G401.6 (cell line): ENCODE results near the gene BPGM.
"Not testable (repeated sequence)": the region's sequence is repeated elsewhere in the genome, so short reads cannot be mapped to it uniquely, and the experiment has no call there.

Source experiments
- FAIRE-seq: peaks from 2 replicates; lab custom pipeline; 2012; peaks lifted over from hg19 to GRCh38; lab: Jason Lieb, UNC

Gene BPGM

DNA sequence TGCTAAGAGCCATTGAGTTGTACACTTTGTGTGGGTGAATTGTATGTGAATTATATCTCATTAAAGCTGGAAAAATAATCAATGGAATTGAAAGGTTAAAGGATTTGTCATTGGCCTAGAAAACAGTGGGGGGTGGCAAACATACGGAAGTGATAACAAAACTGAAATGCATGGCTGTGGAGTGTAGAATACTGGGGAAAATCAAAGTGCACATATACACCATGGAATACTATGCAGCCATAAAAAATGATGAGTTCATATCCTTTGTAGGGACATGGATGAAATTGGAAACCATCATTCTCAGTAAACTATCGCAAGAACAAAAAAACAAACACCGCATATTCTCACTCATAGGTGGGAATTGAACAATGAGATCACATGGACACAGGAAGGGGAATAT is 18.4 kb downstream of the BPGM start:
- FAIRE-seq, result not testable (repeated sequence)

DNA sequence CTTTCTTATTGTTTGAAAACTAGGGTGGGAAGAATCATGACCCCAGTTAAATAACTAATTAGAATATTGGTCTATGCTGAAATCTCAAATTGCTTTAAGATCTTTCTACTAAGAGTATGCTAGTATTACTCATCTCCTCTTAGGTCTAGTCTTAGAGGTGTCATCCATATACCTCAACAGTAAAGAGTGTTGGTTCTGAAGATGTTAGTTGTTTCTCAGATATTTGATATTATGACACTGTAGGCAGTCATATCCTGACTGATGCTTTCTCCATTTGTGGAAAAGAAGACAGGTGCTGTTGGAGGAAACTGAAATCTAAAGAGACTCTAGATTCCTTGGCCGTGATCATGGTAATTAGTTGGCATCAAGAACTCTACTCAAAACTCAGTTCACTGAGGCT is 21.2 kb downstream of the BPGM start:
- FAIRE-seq, result no peak

DNA sequence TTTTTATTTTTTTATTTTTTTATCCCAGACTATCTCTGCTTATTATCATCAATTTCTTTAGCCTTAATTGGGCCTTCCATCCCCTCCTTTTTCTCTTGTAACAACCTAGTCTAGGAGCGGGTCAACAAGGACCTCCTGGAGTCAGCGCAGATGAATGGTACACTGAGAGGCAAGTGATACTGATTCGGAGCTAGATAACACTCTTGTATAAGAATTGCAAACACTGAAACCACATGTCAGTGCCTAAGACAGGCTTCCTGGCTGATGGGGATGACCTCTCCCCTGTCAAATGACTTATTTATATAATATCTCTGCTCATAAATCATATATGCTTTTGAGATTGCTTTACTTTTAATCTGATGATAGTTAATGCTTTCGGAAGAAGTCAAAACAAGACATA is 22.7 kb downstream of the BPGM start:
- no peak for FAIRE-seq

DNA sequence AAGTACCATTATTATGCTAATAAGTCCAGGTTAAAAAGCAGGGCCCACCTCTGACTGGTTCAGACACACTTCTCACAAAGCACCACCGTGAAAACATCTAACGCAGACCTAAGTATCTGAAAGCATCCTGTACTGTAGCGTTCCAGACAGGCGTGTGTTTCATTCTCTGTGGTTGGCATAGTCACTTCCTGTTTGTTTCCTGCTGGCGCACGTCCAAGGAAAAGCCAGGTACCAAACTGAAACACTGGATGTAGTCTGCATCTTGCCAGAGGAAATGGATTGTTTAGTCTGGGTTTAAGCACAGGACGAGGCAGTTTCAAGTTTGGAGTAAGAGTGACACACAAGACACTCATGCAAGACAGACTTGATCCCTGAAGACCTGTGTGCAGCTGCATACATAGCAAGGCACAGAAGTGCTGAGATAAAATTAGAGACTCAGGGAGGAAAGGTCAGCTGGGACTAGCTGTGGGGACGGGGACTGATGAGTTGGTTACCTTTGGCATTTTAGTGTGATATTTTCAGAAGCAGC is 23.3 kb downstream of the BPGM start:
- FAIRE-seq, result no peak

DNA sequence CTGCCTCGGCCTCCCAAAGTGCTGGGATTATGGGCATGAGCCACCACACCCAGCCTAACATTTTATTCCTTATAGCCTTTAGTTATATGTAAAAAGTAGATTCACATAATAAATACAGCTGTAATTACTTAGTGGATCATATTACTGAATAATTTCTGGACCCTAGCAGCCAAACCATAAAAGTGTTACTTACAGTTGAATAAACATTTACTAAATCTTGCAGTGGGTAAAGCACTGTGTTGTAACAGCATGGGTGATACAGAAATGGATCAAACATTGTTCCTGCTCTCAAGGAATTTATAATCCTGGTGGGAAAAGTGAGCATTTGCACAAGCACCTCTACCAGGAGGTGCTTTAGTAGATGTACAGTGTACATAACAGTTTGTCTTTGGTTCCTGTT is 25.0 kb downstream of the BPGM start:
- no peak for FAIRE-seq

DNA sequence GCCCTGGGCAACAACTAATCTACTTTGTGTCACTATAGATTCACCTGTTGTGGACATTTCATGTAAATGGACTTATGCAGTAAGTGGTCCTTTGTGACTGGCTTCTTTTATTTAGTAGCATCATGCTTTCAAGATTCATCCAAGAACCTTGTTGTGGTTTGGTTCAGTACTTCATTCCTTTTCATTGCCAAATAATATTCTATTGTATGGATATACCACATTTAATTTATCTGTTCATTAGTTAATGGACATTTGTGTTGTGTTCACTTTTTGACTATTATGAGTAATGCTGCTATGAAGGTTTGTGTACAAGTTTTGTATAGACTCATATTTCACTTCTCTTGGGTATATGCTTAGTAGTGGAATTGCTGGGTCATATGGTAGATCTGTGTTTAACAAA is 27.8 kb downstream of the BPGM start:
- FAIRE-seq, result no peak

DNA sequence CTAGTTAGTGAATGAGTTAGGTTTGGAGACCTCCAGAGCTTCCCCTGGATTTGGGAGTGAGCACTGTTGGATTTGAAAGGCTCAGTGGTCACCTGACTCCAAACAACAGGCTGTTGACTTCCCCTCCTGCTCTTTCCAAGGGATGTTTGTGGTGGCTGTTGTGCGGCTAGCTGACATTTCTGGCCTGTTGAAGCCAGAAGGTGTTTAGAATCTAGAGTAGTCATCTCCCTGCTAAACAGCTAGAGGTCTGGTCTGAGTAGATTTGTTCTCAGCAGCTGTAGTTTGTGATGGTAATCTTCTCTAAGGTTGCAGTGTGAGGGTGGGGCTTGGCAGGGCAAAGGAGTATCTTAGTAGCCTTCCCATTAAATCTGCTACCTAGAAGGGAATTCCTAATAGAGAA is 30.1 kb downstream of the BPGM start:
- no peak for FAIRE-seq

DNA sequence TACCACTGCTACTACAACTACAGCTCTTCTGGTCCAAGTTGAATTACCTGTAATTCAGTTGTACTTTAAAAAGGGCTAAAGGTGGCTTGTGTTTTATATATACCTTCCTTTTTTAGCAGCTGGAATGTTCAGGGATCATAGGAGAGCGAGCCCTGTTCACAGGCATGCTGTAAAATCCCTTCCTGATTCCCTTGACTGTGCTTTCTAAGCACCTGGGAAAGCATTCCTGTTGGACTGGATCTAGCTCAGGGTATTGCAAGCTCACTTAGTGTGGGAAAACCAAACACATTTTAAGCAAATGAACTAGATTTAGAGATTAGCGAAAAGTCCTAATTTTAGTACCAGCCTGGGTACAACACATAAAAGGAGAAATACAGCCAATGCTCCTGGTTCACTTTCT is 31.5 kb downstream of the BPGM start:
- FAIRE-seq, result no peak

DNA sequence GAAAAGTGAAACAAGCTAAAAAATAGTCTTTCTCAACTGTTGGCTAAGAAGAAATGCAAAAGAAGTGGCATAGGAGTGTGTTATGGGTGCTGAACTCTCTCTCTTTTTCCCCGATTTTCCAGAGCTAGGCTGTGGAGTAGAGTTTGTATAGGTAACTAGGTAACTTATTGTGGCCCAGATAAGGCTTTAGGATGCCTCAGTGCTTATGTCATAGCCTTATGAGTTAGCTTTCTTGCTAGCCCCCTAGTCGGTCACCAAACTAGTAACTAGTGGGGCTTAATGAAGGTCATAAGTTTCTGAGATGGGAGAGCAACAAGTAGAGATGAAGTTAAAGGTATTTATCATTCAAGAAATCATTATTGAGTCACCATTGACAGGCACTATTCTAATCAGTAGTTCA is 32.4 kb downstream of the BPGM start:
- no peak for FAIRE-seq

DNA sequence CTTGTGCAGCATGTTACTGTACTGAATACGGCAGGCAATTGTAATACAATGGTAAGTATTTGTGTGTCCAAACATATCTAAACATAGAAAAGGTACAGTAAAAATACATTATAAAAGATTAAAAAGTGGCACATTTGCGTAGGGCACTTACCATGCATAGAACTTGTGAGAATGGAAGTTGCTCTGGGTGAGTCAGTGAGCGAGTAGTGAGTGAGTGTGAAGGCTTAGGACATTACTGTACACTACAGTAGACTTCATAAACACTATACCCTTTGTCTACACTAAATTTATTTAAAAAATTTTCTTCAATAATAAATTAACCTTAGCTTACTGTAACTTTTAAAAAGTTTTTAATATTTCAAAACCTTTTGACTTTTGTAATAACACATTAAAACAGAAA is 37.5 kb downstream of the BPGM start:
- no peak for FAIRE-seq

DNA sequence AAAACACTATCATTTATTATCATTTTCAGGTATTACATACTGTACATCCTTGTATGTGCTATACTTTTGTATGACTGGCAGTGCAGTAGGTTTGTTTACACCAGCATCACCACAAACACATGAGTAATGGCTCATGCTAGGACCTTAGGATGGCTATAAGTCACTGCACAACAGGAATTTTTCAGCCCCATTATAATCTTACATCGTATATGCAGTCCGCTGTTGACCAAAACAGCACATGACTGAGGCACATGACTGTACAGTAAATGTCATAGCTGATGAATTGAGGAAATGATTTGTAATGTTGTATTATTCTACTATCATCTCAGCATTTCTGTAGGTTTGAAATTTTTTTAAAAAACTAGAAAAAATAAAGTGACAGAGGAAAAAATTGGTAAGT is 38.6 kb downstream of the BPGM start:
- no peak for FAIRE-seq

DNA sequence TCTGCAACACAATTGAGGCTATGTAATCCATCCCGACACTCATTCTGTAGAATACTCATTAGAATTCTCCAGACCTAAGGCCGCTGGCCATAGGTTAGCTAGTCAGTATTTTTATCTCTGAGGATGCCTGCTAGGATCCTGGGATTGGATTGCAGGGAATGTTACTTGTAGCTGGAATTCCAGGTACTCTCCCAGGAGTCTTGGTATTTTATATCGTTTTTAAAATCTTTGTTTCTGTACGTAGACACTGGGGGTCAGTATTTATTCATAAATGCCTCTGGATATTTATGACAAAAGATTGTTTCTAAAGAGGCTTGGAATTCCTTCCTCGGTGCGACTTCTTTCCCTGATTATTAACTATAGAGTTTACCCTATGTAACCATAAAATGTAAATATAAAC is 40.1 kb downstream of the BPGM start:
- FAIRE-seq, result no peak

DNA sequence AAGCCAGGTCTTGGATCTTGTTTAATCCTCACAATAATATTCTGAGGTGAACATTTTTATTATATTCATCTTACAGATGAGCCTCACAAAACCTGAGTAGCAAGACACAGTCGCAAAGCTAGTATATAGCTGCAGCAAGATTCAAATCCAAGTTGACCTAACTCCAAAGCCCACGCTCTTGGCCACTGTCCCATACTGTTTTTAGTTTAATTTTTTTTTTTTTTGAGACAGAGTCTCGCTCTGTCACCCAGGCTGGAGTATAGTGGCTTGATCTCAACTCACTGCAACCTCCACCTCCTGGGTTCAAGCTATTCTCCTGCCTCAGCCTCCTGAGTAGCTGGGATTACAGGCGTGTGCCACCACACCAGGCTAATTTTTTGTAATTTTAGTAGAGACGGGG is 42.9 kb downstream of the BPGM start:
- not testable (repeated sequence) for FAIRE-seq

DNA sequence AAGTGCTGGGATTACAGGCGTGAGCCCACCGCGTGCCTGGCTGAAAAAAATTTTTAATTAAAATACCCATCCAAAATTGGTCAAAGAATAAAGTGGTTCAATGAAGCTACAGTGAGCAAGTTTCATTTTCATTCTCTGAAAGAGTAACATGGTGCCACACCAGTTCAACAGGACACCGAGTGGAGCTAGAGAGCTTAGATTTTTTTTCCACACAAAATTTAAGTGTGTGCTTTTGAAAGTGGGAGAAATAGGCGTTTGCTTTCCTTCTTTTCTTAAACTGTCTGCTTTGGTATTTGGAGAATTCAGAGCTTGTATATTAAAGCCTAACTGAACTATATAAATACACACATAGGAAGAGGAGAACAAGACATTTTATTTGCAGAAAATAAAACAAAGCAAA is 43.4 kb downstream of the BPGM start:
- no peak for FAIRE-seq

DNA sequence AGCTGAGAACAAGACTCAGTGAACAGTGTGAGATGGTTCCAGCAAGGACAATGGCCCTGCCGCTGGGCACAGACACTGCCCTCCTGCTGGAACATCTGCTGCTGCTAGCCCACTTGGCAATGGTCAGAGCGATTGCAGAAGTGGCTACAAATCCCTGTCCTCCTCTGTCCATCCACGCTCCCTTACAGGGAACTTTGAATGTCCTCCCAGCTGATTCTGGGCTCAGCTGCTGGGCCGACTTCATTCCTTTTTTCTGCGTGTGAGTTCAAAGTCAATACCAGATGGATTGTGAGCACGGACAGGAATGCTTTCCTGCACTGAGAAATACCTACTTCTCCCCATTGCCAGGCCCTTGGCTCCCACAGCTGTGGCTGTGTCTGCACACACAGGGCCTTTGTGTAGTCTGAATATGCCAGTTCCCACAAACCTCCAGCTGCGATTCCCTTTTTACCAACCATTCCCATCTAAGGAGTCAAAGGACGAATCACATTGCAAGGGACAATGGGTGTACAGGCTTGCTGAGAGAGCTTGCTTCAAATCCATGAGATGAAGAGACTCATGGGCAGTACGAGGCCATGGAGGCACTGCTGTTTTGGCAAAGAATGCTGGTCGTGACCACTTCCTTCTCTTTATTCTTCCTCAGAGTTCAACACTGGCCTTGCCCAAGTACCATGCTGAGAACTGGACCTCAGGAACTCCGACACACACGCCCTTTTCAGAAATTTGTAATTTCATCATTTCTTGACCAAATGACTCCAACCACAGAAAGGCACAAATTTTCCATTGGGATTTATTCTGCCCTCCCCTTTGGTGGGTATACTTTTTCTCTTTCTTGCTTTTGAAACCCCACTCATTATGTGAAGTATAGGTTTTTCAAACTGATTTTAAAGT is 44.2 kb downstream of the BPGM start:
- no peak for FAIRE-seq

DNA sequence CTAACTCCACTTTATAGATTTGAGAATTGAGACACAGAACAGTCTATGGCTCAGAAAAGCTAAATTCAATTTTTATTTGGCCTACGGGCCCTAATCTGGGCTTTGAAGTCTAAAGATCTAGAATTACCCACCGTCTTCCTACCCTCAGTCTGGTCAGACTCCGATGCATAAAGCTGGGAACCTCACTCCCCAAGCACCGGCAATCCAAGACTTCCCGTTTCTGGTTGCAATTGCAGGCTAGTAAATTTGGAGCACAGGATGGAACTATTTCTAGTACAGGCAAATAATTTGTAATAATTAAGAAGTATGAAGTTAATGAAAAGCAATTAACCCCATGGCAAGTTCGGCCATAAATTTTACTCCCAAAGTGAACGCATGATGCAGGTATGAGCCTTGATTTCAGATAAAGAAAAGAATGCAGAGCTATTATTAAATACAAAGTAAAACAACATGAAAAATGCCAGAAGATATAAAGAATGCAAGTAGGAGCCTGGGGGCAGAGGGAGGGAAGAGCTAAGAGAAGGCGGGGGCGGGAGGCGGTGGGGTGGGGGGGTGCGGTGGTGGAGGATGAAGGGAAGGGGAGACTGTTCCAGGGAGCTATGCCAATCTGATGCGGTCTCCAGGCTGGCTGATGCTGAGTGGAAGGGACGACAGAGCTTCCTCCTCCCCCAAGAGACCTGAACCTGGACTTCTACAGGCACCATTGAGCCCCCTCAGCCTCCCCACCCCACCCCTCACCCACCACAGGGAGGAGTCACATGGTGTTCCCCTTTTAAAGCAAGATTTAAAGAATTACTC is 45.1 kb downstream of the BPGM start:
- no peak for FAIRE-seq

DNA sequence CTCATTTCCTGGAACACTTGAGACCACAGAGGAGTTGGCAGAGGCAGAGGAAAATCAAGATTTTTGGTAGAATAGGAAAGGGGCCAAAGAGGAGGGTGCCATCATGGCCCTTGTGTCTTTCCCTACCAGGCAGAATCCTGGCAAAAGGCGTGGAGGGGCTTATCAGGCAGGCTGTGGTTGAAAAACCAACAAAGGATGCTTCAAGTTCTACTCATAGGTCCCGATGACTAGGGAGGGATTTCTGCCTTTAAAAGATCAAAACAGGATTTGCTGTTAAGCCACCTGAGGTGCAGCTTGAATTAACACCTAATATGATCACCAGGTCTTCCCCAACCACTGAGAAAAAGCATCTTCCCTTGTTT is 45.7 kb downstream of the BPGM start:
- no peak for FAIRE-seq

DNA sequence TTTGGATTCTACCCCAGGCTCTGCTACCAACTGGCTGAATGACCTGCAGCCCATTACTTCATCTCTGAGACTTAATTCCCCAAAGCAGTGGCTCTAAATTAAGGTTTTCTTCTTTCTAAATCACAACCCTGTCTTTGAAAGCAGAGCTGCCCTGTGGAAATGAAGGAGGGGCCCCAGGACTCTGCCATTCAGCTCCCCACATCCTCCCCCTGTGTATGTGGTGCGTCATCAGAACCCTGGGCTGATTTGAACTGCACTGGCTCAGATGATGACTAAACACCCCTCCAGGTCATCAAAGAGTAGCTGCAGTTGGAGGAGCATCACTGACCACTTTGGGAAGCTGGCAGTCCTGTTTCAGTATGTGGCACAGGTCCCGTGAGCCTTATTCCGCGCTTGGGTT is 46.6 kb downstream of the BPGM start:
- no peak for FAIRE-seq

DNA sequence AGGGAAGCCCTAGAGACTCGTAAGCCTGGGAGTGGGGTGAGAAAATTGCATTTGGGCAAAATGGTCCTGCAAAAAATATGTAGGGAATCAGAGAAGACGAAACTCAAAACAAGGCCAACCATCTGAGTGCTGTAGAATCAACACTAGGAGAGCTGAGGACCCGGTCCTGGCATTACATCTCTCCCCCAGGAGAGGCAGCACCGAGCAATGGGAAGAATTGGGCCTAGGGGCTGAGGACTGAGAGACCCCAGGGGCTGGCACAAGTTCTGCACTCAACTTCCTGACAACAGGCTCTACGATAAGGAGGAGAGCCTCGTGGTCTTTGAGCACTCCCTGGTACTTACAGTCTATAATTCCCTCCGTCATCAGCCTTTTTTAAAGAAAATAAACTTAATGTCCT is 47.6 kb downstream of the BPGM start:
- no peak for FAIRE-seq

DNA sequence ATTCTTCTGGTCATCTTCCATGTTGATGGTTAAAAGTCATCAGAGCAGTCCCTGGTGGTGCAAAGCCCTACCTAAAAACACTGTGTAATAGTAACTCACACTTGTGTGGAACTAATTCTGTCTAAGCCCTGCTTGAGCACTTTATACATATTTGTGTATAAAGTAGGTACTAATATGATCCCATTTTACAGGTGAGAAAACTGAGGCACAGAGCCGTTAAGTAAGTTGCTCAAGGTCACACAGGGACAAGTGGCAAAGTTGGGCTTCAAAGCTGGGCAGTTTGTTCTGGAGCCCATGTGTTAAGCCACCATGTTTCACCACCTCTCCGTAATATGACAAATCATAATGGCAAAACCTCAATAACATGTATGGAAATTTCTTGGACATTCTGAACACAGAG is 48.1 kb downstream of the BPGM start:
- FAIRE-seq, result no peak

DNA sequence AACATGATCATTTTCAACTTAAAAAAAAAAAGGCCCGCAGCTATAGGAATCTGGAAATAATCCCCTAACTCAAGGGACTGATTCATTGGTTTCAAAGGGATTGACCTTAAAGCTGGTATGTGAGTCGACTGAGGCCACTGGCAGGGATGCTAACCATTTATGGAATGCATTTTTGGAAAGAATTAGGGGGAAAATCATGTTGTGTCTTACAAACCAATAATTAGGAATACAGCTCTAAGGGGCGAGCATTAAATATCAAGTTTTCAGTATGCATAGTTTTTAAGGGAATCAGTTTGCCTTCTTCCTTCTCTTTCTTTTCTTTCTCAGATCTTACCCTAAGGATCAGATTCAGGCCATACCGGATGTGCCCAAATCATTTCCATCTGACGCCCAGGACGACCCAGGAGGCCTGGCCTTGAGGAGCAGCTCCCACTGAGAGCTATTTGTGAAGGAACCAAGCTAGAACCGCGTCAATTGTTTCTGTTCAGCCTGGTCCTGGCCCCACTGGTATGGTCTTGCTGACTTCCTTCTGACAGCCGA is 48.7 kb downstream of the BPGM start:
- no peak for FAIRE-seq

DNA sequence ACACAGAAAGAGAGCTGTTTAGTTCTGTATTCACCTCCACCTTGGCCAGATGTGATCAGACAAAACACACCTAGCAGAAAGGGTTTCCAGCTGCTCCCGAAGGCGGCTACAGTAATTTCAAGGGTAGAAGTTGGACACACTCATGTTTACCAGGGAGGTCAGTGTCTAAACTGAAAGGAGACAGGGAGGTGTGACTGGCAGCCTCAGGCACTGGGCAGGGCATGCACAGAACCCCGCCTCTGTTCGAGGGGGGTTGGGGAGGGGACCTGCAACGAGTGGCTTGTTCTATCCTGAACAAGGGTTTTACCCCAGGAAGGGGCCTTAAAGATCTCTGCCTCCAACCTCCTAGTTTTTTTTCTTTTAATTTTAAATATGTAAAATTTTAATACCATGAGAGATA is 49.6 kb downstream of the BPGM start:
- no peak for FAIRE-seq

DNA sequence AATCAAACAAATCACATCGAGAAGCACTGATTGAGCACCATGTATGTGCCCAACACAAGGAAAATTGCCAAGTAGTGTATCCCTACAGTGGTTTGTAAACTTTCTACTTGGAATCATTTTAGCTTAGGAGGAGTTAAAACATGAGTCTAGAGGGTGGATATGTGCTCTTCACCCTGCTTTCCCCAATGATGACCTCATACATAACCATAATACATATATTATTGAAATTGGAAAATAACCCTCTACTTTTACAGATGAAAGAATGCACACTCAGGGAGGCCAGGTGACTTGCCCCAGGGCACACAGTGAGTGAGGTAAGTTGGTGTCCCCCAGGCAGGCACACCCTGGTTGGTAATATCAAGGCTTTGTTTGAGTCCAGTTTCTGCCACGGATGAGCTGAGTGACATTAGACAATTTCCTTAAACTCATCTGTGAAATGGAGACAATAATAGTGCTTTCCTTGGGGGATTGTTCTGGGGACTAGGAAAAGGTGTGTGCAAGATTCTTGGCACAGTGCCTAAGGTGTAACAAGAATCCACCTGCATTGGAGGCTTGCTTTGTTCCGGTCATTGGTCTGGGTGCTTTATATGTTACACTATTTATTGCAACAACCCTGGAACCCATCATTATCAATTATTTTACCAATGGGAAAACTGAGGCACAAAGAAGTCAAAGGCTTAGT is 50.7 kb downstream of the BPGM start:
- no peak for FAIRE-seq
